K562 (cell line): ENCODE data around the gene PAN2. TPM values are rescaled to one million over a fixed set of nuclear protein-coding genes. Genes with fewer than 3 reads are reported as not detected.
A peak's percentile ranks its signal among the peaks of the same experiment; 100 is the strongest.

Source experiments
- C11orf30 ChIP-seq: fragments of 450-650 bp; IDR thresholded peaks from 2 replicates; pipeline ENCODE4 v1.6.1; 2016; ENCODE audit warnings: low read depth, mild to moderate bottlenecking
- CHD7 ChIP-seq: fragments of 200-600 bp; sonication (generic); IDR thresholded peaks from one replicate; pipeline ENCODE4 v1.6.1; 2012; ENCODE audit warnings: mild to moderate bottlenecking, low read depth, low read length, inconsistent platforms
- HDGF ChIP-seq: fragments of 450-650 bp; IDR thresholded peaks from 2 replicates; pipeline ENCODE4 v1.6.1; 2016
- MNT ChIP-seq, 2 experiments: fragments of 450-650 bp; conservative IDR thresholded peaks; 2 replicates each; pipeline ENCODE4 v1.6.1; 2017; ENCODE audit warnings: mild to moderate bottlenecking in 2 of 2, moderate library complexity in 2 of 2
- MYC ChIP-seq, 2 experiments: fragments of 250-450 bp in 1 of 2; sonication (Bioruptor Pico) in 1 of 2; IDR thresholded peaks; 2 replicates each; pipeline versions ENCODE4 v1.5.1 to v1.6.1; 2012 to 2021; ENCODE audit warnings: low read depth in 2 of 2, borderline replicate concordance in 1 of 2, improper control_type of control experiment in 1 of 2, low read length in 1 of 2, mild to moderate bottlenecking in 1 of 2, moderate library complexity in 1 of 2
- MYNN ChIP-seq, 2 experiments: sonication (generic); formaldehyde crosslinking in 1 of 2; IDR thresholded peaks; 2 replicates each; pipeline versions ENCODE4 v1.5.0 to v1.6.1; 2016 to 2020; ENCODE audit warnings: antibody characterized with exemption in 1 of 2, missing genetic modification reagents in 1 of 2
- PML ChIP-seq: IDR thresholded peaks from 2 replicates; pipeline ENCODE4 v1.6.1; 2012; ENCODE audit warnings: low read length, inconsistent platforms
- PTRF ChIP-seq: fragments of 450-650 bp; IDR thresholded peaks from 2 replicates; pipeline ENCODE4 v1.6.1; 2016; ENCODE audit warnings: mild to moderate bottlenecking, missing genetic modification characterization, missing compliant biosample characterization
- PYGO2 ChIP-seq: fragments of 450-650 bp; IDR thresholded peaks from 2 replicates; pipeline ENCODE4 v1.6.1; 2016; ENCODE audit warnings: mild to moderate bottlenecking, missing genetic modification characterization, moderate library complexity, missing compliant biosample characterization
- RBM15 ChIP-seq: fragments of 200-400 bp; formaldehyde crosslinking; IDR thresholded peaks from 2 replicates; pipeline ENCODE4 v1.6.1; 2018; ENCODE audit warnings: mild to moderate bottlenecking, low read length, moderate library complexity; ENCODE audit not compliant: insufficient read depth
- TCFL5 ChIP-seq: fragments of 250-450 bp; sonication (Bioruptor Pico); conservative IDR thresholded peaks from 2 replicates; pipeline ENCODE4 v1.6.1; 2021; ENCODE audit warnings: mild to moderate bottlenecking, moderate library complexity, matching md5 sums
- TEAD2 ChIP-seq: fragments of 450-650 bp; IDR thresholded peaks from 2 replicates; pipeline ENCODE4 v1.6.1; 2016; ENCODE audit warnings: missing genetic modification characterization, control low read depth, missing compliant biosample characterization
- ZBED1 ChIP-seq: IDR thresholded peaks from 2 replicates; pipeline ENCODE4 v1.6.1; 2014
- polyA plus RNA-seq, 8 experiments: library from polyadenylated mRNA; depleted of rRNA in 4 of 8; stranded (reverse) in 5 of 8; unstranded in 3 of 8; fragments of >200 nt; fragmentation: Nextera tagmentation in 2 of 8; fragmentation: Illumina TruSeq in 1 of 8; extraction: Ambion mirVana in 2 of 8; extraction: Trizol in 1 of 8; gene quantifications; 2 replicates each; pipeline versions ENCODE4 v1.2.1 to v1.2.3, GENCODE V29; 2011 to 2014; ENCODE audit warnings: inconsistent platforms in 1 of 8, missing spikeins in 1 of 8
- total RNA-seq, 7 experiments: library from RNA; depleted of rRNA in 6 of 7; stranded (reverse); fragments of >200 nt in 6 of 7; fragmentation: Illumina TruSeq in 2 of 7; extraction: Trizol in 2 of 7; gene quantifications; 2 replicates each; pipeline versions ENCODE4 v1.2.1 to v1.2.3, GENCODE V29; 2011 to 2021; ENCODE audit warnings: low replicate concordance in 1 of 7

PAN2 gene
- total and polyA plus RNA-seq, 9 of the 15 experiments (the other 6 are each of a cell fraction or from before 2014, with no cell fraction given): 15.0 to 66.1 (median 25.9) TPM

GRCh38 chr12:56359851-56360767 lies 26.3 kb upstream of the PAN2 start, which contains the start of gene STAT2 (continued):
- TF ChIP-seq CHD7 (no peak), HDGF (0 out of 2 replicates have a peak, but pooled peaks have one; percentile 40), TEAD2 (peak; percentile 51; the same call in 1 of the 2 replicates), MYNN (IDR thresholded peaks at IDR 0.05) (peak; percentile 67), MYNN (CRISPR knock-in tag; IDR thresholded peaks at IDR 0.05) (no peak), MYC (IDR thresholded peaks at IDR 0.05; ENCODE audit: low read depth, low read length) (peak; percentile 67; the same call in 1 of the 2 replicates), MYC (CRISPR knock-in tag; IDR thresholded peaks at IDR 0.05; ENCODE audit: borderline replicate concordance, low read depth) (no peak), MNT (conservative IDR thresholded peaks at IDR 0.05) (peak; percentile 81 to 88), C11orf30 (0 out of 2 replicates have a peak, but pooled peaks have one; percentile 48), PYGO2 (tag) (no peak), PTRF (tag) (no peak), RBM15 (no peak), ZBED1 (peak; percentile 66), TCFL5 (CRISPR knock-in tag) (no peak), PML (no peak; the same call in 1 of the 2 replicates)
